Lung (tissue), 12 donors: ENCODE measurements around the gene RNASE8. TPM values are rescaled to one million over a fixed set of nuclear protein-coding genes. Genes with fewer than 3 reads are reported as not detected.

Experiments used
- ATAC-seq: fragments of 200-7000 bp; cut with Tn5 transposase; one replicate; pipeline ENCODE4 v1.9.1; 2020; ENCODE audit warnings: moderate number of reproducible peaks; ENCODE audit not compliant: insufficient read depth, low FRiP score
- DNase-seq, 3 donors: peaks; one replicate each; pipeline ENCODE4 v3.0.0-alpha.2; 2013 to 2017
- H3K27ac ChIP-seq, 2 donors: one replicate each; pipeline ENCODE4 v1.5.1; 2013; ENCODE audit warnings: mild to moderate bottlenecking in 2 of 2, moderate library complexity in 2 of 2, control low read depth in 1 of 2, inconsistent platforms in 1 of 2, low read depth in 1 of 2, low read length in 1 of 2
- H3K27me3 ChIP-seq, 3 donors: one replicate each; pipeline ENCODE4 v1.5.1; 2013; ENCODE audit warnings: low read length in 2 of 3; ENCODE audit not compliant: control insufficient read depth in 3 of 3, insufficient read depth in 3 of 3
- H3K36me3 ChIP-seq, 4 donors: one replicate each; pipeline ENCODE4 v1.5.1; 2013; ENCODE audit warnings: low read length in 4 of 4, mild to moderate bottlenecking in 1 of 4, moderate library complexity in 1 of 4; ENCODE audit not compliant: control insufficient read depth in 4 of 4, insufficient read depth in 4 of 4
- H3K4me1 ChIP-seq, 5 donors: one replicate each; pipeline ENCODE4 v1.5.1; 2013; ENCODE audit warnings: low read length in 5 of 5, mild to moderate bottlenecking in 2 of 5, moderate library complexity in 1 of 5; ENCODE audit not compliant: control insufficient read depth in 5 of 5, insufficient read depth in 5 of 5
- H3K4me3 ChIP-seq: one replicate; pipeline ENCODE4 v1.5.1; 2013; ENCODE audit warnings: mild to moderate bottlenecking, control low read depth, moderate library complexity
- H3K9ac ChIP-seq, 2 donors: one replicate each; pipeline ENCODE4 v1.5.1; 2013; ENCODE audit warnings: low read length in 2 of 2, control low read depth in 1 of 2; ENCODE audit not compliant: insufficient read depth in 1 of 2
- H3K9me3 ChIP-seq, 4 donors: one replicate each; pipeline ENCODE4 v1.5.1; 2013; ENCODE audit warnings: low read length in 3 of 4, mild to moderate bottlenecking in 1 of 4, moderate library complexity in 1 of 4; ENCODE audit not compliant: control insufficient read depth in 4 of 4, insufficient read depth in 3 of 4
- whole genome bisulfite sequencing, 2 donors: extraction: QIAGEN DNeasy Blood & Tissue Kit; methylation state at CpG; one replicate each; pipeline ENCODE4 v1.1.7; 2013; 5-methylcytosine and 5-hydroxymethylcytosine counted together
- polyA plus RNA-seq, 2 donors: library from polyadenylated mRNA; stranded (reverse); fragments of 200-250 nt; gene quantifications; one replicate each; pipeline ENCODE4 v1.2.1, GENCODE V29; 2013
- total RNA-seq, 2 donors: library from RNA; depleted of rRNA in 1 of 2; stranded (reverse); fragments of >200 nt in 1 of 2; gene quantifications; one replicate each; pipeline ENCODE4 v1.2.1, GENCODE V29; 2014 to 2021
- TF ChIP-seq, protein P1 (sequence below): IDR thresholded peaks from 2 replicates; pipeline ENCODE4 v1.5.1; 2012; ENCODE audit warnings: mild to moderate bottlenecking; ENCODE audit errors: control extremely low read depth, extremely low read depth
- donor health status: control.
- donor health status: control.
- donor health status: Bipolar disorder and iron deficiency.
- donor health status: healthy.
- donor health status: DM: yes; HTN: yes; CAD: no.

The RNASE8 gene
- total and polyA plus RNA-seq, 4 donors, result not detected

- DNase-seq (no peak), ATAC-seq (no peak)
- H3K36me3 ChIP-seq, result peaks cover 0 to 34% (median 22%) of the 10 kb centered on the region in 4 donors
- TF ChIP-seq, protein P1, sequence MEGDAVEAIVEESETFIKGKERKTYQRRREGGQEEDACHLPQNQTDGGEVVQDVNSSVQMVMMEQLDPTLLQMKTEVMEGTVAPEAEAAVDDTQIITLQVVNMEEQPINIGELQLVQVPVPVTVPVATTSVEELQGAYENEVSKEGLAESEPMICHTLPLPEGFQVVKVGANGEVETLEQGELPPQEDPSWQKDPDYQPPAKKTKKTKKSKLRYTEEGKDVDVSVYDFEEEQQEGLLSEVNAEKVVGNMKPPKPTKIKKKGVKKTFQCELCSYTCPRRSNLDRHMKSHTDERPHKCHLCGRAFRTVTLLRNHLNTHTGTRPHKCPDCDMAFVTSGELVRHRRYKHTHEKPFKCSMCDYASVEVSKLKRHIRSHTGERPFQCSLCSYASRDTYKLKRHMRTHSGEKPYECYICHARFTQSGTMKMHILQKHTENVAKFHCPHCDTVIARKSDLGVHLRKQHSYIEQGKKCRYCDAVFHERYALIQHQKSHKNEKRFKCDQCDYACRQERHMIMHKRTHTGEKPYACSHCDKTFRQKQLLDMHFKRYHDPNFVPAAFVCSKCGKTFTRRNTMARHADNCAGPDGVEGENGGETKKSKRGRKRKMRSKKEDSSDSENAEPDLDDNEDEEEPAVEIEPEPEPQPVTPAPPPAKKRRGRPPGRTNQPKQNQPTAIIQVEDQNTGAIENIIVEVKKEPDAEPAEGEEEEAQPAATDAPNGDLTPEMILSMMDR, result no peak
- no peak overlapping the region for H3K9ac ChIP-seq
- 91 to 92% methylated on average over 42 to 45 of the region's 45 CpGs for WGBS, 2 donors
- peaks cover 0 to 9% (median 3%) of the 10 kb centered on the region in 5 donors for H3K4me1 ChIP-seq
- H3K27me3 ChIP-seq, result no peaks in the 10 kb centered on the region
- peaks cover 0 to 2% (median 0%) of the 10 kb centered on the region in 4 donors for H3K9me3 ChIP-seq
- no peak overlapping the region for H3K27ac ChIP-seq
- H3K4me3 ChIP-seq, result no peak overlapping the region
Measured at GRCh38 chr14:21090940-21091663, 33.5 kb downstream of the RNASE8 start.

GRCh38 chr14:21091821-21092272 is 34.2 kb downstream of the RNASE8 start:
- 95% methylated on average over 32 to 42 of the region's 42 CpGs for WGBS, 2 donors
- Histone ChIP-seq H3K36me3 (peaks cover 0 to 34% (median 17%) of the 10 kb centered on the region in 4 donors), H3K27me3 (no peaks in the 10 kb centered on the region), H3K27ac (no peak overlapping the region), H3K4me1 (peaks cover 0 to 9% (median 6%) of the 10 kb centered on the region in 5 donors), H3K9ac (no peak overlapping the region), H3K4me3 (no peak overlapping the region), H3K9me3 (peaks cover 0 to 2% (median 0%) of the 10 kb centered on the region in 4 donors)
- DNase-seq (no peak), ATAC-seq (no peak)
- TF ChIP-seq, protein P1, result no peak

GRCh38 chr14:21092273-21093011 is 34.8 kb downstream of the RNASE8 start:
- Histone ChIP-seq H3K36me3 (peaks cover 0 to 34% (median 14%) of the 10 kb centered on the region in 4 donors), H3K4me1 (peaks cover 0 to 9% (median 6%) of the 10 kb centered on the region in 5 donors), H3K9me3 (peaks cover 0 to 2% (median 0%) of the 10 kb centered on the region in 4 donors), H3K9ac (no peak overlapping the region), H3K27ac (no peak overlapping the region), H3K4me3 (no peak overlapping the region), H3K27me3 (no peaks in the 10 kb centered on the region)
- WGBS, 2 donors, result 46 to 53% methylated on average over 53 to 59 of the region's 59 CpGs
- peak; percentile 97 for ATAC-seq
- DNase-seq, result peak; percentile 71 to 84 (median 74)
- TF ChIP-seq, protein P1, result peak; percentile 100
